Measurements from ENCODE around the gene MYO16. TPM values are rescaled to one million over a fixed set of nuclear protein-coding genes. Genes with fewer than 3 reads are reported as not detected.

Gene MYO16
- total and polyA plus RNA-seq, 2 of the 4 experiments (the other 2 are of a cell fraction), result under 0.01 to 0.03 TPM

GRCh38 chr13:108943842-108944241, 314.4 kb downstream of the MYO16 start:
- no peaks in the 10 kb centered on the region for H3K9me3 ChIP-seq (ENCODE audit: control insufficient read depth, insufficient read depth, low read length)
- H3K4ac ChIP-seq (ENCODE audit: low read depth, low read length), result no peak overlapping the region
- DNase-seq (no peak), ATAC-seq (ENCODE audit: low read depth) (no peak)
- WGBS, 2 experiments (ENCODE audit: extremely low coverage in 2 of 2, insufficient read length in 1 of 2), result 100% methylated on average over 2 of the region's 7 CpGs; no CpG with 5 or more reads in 1 of the 2 experiments
- ChIA-PET POLR2A (ENCODE audit: unreplicated experiment) (no interaction called here), CTCF (no interaction called here)
- H3K9me1 ChIP-seq (ENCODE audit: insufficient read depth, low read length), result peaks cover 5% of the 10 kb centered on the region; the same call in 1 of the 2 replicates
- H3K18ac ChIP-seq (ENCODE audit: low read depth, low read length), result no peak overlapping the region
- H3K79me1 ChIP-seq (ENCODE audit: low read depth in 1 of 2, low read length in 2 of 2), result no peaks in the 10 kb centered on the region
- no peaks in the 10 kb centered on the region for H3K36me3 ChIP-seq (ENCODE audit: control insufficient read depth, insufficient read depth, low read length)
- no peak for TF ChIP-seq RCOR1 (IDR thresholded peaks at IDR 0.05; ENCODE audit: insufficient replicate concordance, low read length)
- TF ChIP-seq ELK1 (IDR thresholded peaks at IDR 0.05; ENCODE audit: borderline replicate concordance, low read depth, low read length), result no peak
- no peak for TF ChIP-seq POLR2A (IDR thresholded peaks at IDR 0.05; ENCODE audit: low read depth, low read length)
- TF ChIP-seq BHLHE40 (IDR thresholded peaks at IDR 0.05; ENCODE audit: low read depth, low read length), result no peak
- TF ChIP-seq NFE2L2 (IDR thresholded peaks at IDR 0.05; ENCODE audit: low read depth, low read length), result no peak
- no peak for TF ChIP-seq CTCF (conservative IDR thresholded peaks at IDR 0.05; ENCODE audit: low read depth, low read length)
- TF ChIP-seq FOS (IDR thresholded peaks at IDR 0.05; ENCODE audit: low read depth, low read length), result no peak
- no peak for TF ChIP-seq CHD1 (IDR thresholded peaks at IDR 0.05; ENCODE audit: low read depth, low read length)
- TF ChIP-seq SMC3 (IDR thresholded peaks at IDR 0.05; ENCODE audit: low read depth, low read length), result no peak
- no peak for TF ChIP-seq MXI1 (IDR thresholded peaks at IDR 0.05; ENCODE audit: borderline replicate concordance, low read depth, low read length)
- no peak for TF ChIP-seq CEBPB (IDR thresholded peaks at IDR 0.05; ENCODE audit: low read depth, low read length)
- no peak for TF ChIP-seq USF2 (IDR thresholded peaks at IDR 0.05; ENCODE audit: low read depth, low read length)
- TF ChIP-seq RFX5 (IDR thresholded peaks at IDR 0.05; ENCODE audit: low read depth, low read length), result no peak
- no peak for TF ChIP-seq MAZ (IDR thresholded peaks at IDR 0.05; ENCODE audit: borderline replicate concordance, low read depth, low read length)
- no peak for TF ChIP-seq RAD21 (IDR thresholded peaks at IDR 0.05; ENCODE audit: low read length)
- H2BK5ac ChIP-seq (ENCODE audit: low read depth, low read length, poor library complexity, severe bottlenecking), result no peak overlapping the region
- H4K8ac ChIP-seq (ENCODE audit: low read depth in 2 of 2, low read length in 2 of 2), result no peak overlapping the region
- intact Hi-C loops (cut with micrococcal nuclease), result no loop called here
- H2AK5ac ChIP-seq (ENCODE audit: low read depth, low read length), result no peak overlapping the region
- no peak overlapping the region for H3K4me3 ChIP-seq (ENCODE audit: insufficient read depth, low read depth, low read length)
- no peak overlapping the region for H4K91ac ChIP-seq (ENCODE audit: insufficient read depth, low read depth, low read length)
- no peak overlapping the region for H4K5ac ChIP-seq (ENCODE audit: low read depth, low read length)
- no peak overlapping the region for H2BK15ac ChIP-seq (ENCODE audit: low read depth, low read length)
- no peak overlapping the region for H2AFZ ChIP-seq (replicated peaks; ENCODE audit: low read length, poor library complexity)
- H3K23ac ChIP-seq (ENCODE audit: low read depth, low read length), result no peak overlapping the region
- H4K20me1 ChIP-seq (ENCODE audit: insufficient read depth, low read length), result no peaks in the 10 kb centered on the region
- no peak overlapping the region for H3K27ac ChIP-seq (ENCODE audit: insufficient read depth, low read length)
- no peak overlapping the region for H2BK20ac ChIP-seq (ENCODE audit: low read depth, low read length)
- no peak overlapping the region for H3K14ac ChIP-seq (replicated peaks; ENCODE audit: low read depth, low read length)
- H3K27me3 ChIP-seq (ENCODE audit: control insufficient read depth, insufficient read depth, low read length), result no peaks in the 10 kb centered on the region
- H3K9ac ChIP-seq (ENCODE audit: low read depth, low read length), result no peak overlapping the region
- no peak overlapping the region for H2AK9ac ChIP-seq (replicated peaks; ENCODE audit: low read depth, low read length, poor library complexity)
- BruUV-seq (replicated peaks), result no TSS peak
- peaks cover 5% of the 10 kb centered on the region; the same call in 1 of the 2 replicates for H3K4me1 ChIP-seq (ENCODE audit: control insufficient read depth, insufficient read depth, low read length)
- no peak overlapping the region for H3K4me2 ChIP-seq (ENCODE audit: low read depth, low read length)
- H2BK120ac ChIP-seq (ENCODE audit: low read depth, low read length), result no peak overlapping the region
- in situ Hi-C loops (cut with MboI; ENCODE audit: low sequenced_read_pairs), result no loop called here
- no peak overlapping the region for H3K56ac ChIP-seq (ENCODE audit: extremely low read depth, insufficient read depth, low read length)
- dilution Hi-C loops (cut with HindIII; ENCODE audit: low sequenced_read_pairs, unreplicated experiment), result no loop called here
